Measurements from ENCODE around the gene TSGA10IP.
A peak's percentile ranks its signal among the peaks of the same experiment; 100 is the strongest.

TSGA10IP gene

GRCh38 chr11:65961267-65962140, 16.2 kb downstream of the TSGA10IP start, which contains the start of gene SART1:
Gene SART1, plus strand, starts transcription at chr11:65961734. Its CDS starts 47 bp downstream, at chr11:65961781.
- H3K9ac ChIP-seq (ENCODE audit: low read length): peak within 1 kb of the TSS; percentile 96
- H2BK5ac ChIP-seq (ENCODE audit: low read depth, low read length, poor library complexity, severe bottlenecking): peak within 1 kb of the TSS; percentile 75
- peak within 1 kb of the TSS in 1 of 2 experiments; percentile 43 for H2BK12ac ChIP-seq (ENCODE audit: low read length in 2 of 2)
- peaks cover 21% of the 10 kb centered on the region for H3K79me1 ChIP-seq (replicated peaks; ENCODE audit: low read length, poor library complexity, severe bottlenecking)
- peak within 1 kb of the TSS; percentile 87 for H4K8ac ChIP-seq (ENCODE audit: low read length)
- peak within 1 kb of the TSS; percentile 45 for H2BK120ac ChIP-seq (ENCODE audit: low read depth, low read length)
- peak within 1 kb of the TSS; percentile 89 for H2AFZ ChIP-seq (ENCODE audit: low read depth, low read length)
- no peak within 1 kb of the TSS for H2AK5ac ChIP-seq (ENCODE audit: low read length, severe bottlenecking)
- H2BK15ac ChIP-seq (ENCODE audit: low read depth, poor library complexity, severe bottlenecking): peak within 1 kb of the TSS; percentile 62
- H3K4ac ChIP-seq (ENCODE audit: low read depth in 1 of 2, low read length in 2 of 2): peak within 1 kb of the TSS; percentile 73 to 89
- WGBS: 1% methylated on average over 89 of the region's 97 CpGs
- peaks cover 29% of the 10 kb centered on the region in 2 experiments for H3K36me3 ChIP-seq (ENCODE audit: control insufficient read depth in 1 of 2, insufficient read depth in 2 of 2, low read depth in 1 of 2, low read length in 2 of 2)
- no peaks in the 10 kb centered on the region for H3K9me3 ChIP-seq (ENCODE audit: control insufficient read depth, low read length)
- peak within 1 kb of the TSS; percentile 83 for H3K27ac ChIP-seq (ENCODE audit: low read length, poor library complexity, severe bottlenecking)
- no peaks in the 10 kb centered on the region for H3K27me3 ChIP-seq (ENCODE audit: control insufficient read depth in 1 of 2, insufficient read depth in 1 of 2, low read length in 2 of 2)
- peak within 1 kb of the TSS; percentile 86 for H3K4me2 ChIP-seq (ENCODE audit: low read length, poor library complexity, severe bottlenecking)
- H3K18ac ChIP-seq (ENCODE audit: low read depth in 1 of 2, low read length in 2 of 2): peak within 1 kb of the TSS; percentile 94 to 96
- peak within 1 kb of the TSS; percentile 7 to 51 for H3K23ac ChIP-seq (ENCODE audit: low read length in 2 of 2)
- H3K4me1 ChIP-seq (ENCODE audit: control insufficient read depth, insufficient read depth, low read depth, low read length): peaks cover 13% of the 10 kb centered on the region
- peak within 1 kb of the TSS; percentile 92 to 99 for H3K4me3 ChIP-seq (ENCODE audit: insufficient read depth in 1 of 2, low read depth in 1 of 2, low read length in 2 of 2)
- peak within 1 kb of the TSS in 1 of 2 experiments; percentile 92 for H3K14ac ChIP-seq (ENCODE audit: low read length in 2 of 2)
- peak within 1 kb of the TSS; percentile 94 for H4K91ac ChIP-seq (ENCODE audit: low read length)
- peak; percentile 98 for DNase-seq

GRCh38 chr11:65962141-65962564, 16.9 kb downstream of the TSGA10IP start:
- Histone ChIP-seq H2AK5ac (ENCODE audit: low read length, severe bottlenecking) (no peak overlapping the region), H3K4ac (ENCODE audit: low read depth in 1 of 2, low read length in 2 of 2) (no peak overlapping the region), H3K18ac (ENCODE audit: low read depth in 1 of 2, low read length in 2 of 2) (no peak overlapping the region), H3K36me3 (ENCODE audit: control insufficient read depth in 1 of 2, insufficient read depth in 2 of 2, low read depth in 1 of 2, low read length in 2 of 2) (peaks cover 35 to 36% of the 10 kb centered on the region in 2 experiments), H3K27me3 (ENCODE audit: control insufficient read depth in 1 of 2, insufficient read depth in 1 of 2, low read length in 2 of 2) (no peaks in the 10 kb centered on the region), H2BK120ac (ENCODE audit: low read depth, low read length) (no peak overlapping the region), H3K4me1 (ENCODE audit: control insufficient read depth, insufficient read depth, low read depth, low read length) (peaks cover 13% of the 10 kb centered on the region), H2BK15ac (ENCODE audit: low read depth, poor library complexity, severe bottlenecking) (no peak overlapping the region), H2AFZ (ENCODE audit: low read depth, low read length) (no peak overlapping the region), H3K9me3 (ENCODE audit: control insufficient read depth, low read length) (no peaks in the 10 kb centered on the region), H3K4me2 (ENCODE audit: low read length, poor library complexity, severe bottlenecking) (peak overlapping the region; percentile 86), H4K91ac (ENCODE audit: low read length) (no peak overlapping the region), H3K4me3 (ENCODE audit: insufficient read depth in 1 of 2, low read depth in 1 of 2, low read length in 2 of 2) (peak overlapping the region; percentile 92 to 99), H4K8ac (ENCODE audit: low read length) (no peak overlapping the region), H3K9ac (ENCODE audit: low read length) (peak overlapping the region; percentile 96), H2BK12ac (ENCODE audit: low read length in 2 of 2) (no peak overlapping the region), H2BK5ac (ENCODE audit: low read depth, low read length, poor library complexity, severe bottlenecking) (no peak overlapping the region), H3K23ac (ENCODE audit: low read length in 2 of 2) (no peak overlapping the region), H3K79me1 (replicated peaks; ENCODE audit: low read length, poor library complexity, severe bottlenecking) (peaks cover 26% of the 10 kb centered on the region), H3K14ac (ENCODE audit: low read length in 2 of 2) (no peak overlapping the region), H3K27ac (ENCODE audit: low read length, poor library complexity, severe bottlenecking) (no peak overlapping the region)
- no peak for DNase-seq
- 21% methylated on average over 8 of the region's 13 CpGs for WGBS

GRCh38 chr11:65964906-65965305, 19.6 kb downstream of the TSGA10IP start:
- H2BK120ac ChIP-seq (ENCODE audit: low read depth, low read length): no peak overlapping the region
- no peak overlapping the region for H2AK5ac ChIP-seq (ENCODE audit: low read length, severe bottlenecking)
- peaks cover 62 to 63% of the 10 kb centered on the region in 2 experiments for H3K36me3 ChIP-seq (ENCODE audit: control insufficient read depth in 1 of 2, insufficient read depth in 2 of 2, low read depth in 1 of 2, low read length in 2 of 2)
- H3K79me1 ChIP-seq (replicated peaks; ENCODE audit: low read length, poor library complexity, severe bottlenecking): peaks cover 43% of the 10 kb centered on the region
- no peak overlapping the region for H3K9ac ChIP-seq (ENCODE audit: low read length)
- H3K23ac ChIP-seq (ENCODE audit: low read length in 2 of 2): no peak overlapping the region
- 92% methylated on average over 10 of the region's 10 CpGs for WGBS
- H3K4me1 ChIP-seq (ENCODE audit: control insufficient read depth, insufficient read depth, low read depth, low read length): peaks cover 13% of the 10 kb centered on the region
- H3K18ac ChIP-seq (ENCODE audit: low read depth in 1 of 2, low read length in 2 of 2): no peak overlapping the region
- no peak for DNase-seq
- no peak overlapping the region for H2BK15ac ChIP-seq (ENCODE audit: low read depth, poor library complexity, severe bottlenecking)
- no peak overlapping the region for H2BK5ac ChIP-seq (ENCODE audit: low read depth, low read length, poor library complexity, severe bottlenecking)
- no peaks in the 10 kb centered on the region for H3K9me3 ChIP-seq (ENCODE audit: control insufficient read depth, low read length)
- H3K4me3 ChIP-seq (ENCODE audit: insufficient read depth in 1 of 2, low read depth in 1 of 2, low read length in 2 of 2): no peak overlapping the region
- no peak overlapping the region for H3K4ac ChIP-seq (ENCODE audit: low read depth in 1 of 2, low read length in 2 of 2)
- no peak overlapping the region for H3K14ac ChIP-seq (ENCODE audit: low read length in 2 of 2)
- H4K91ac ChIP-seq (ENCODE audit: low read length): no peak overlapping the region
- no peak overlapping the region for H3K27ac ChIP-seq (ENCODE audit: low read length, poor library complexity, severe bottlenecking)
- no peak overlapping the region for H3K4me2 ChIP-seq (ENCODE audit: low read length, poor library complexity, severe bottlenecking)
- no peak overlapping the region for H2AFZ ChIP-seq (ENCODE audit: low read depth, low read length)
- H4K8ac ChIP-seq (ENCODE audit: low read length): no peak overlapping the region
- no peak overlapping the region for H2BK12ac ChIP-seq (ENCODE audit: low read length in 2 of 2)
- H3K27me3 ChIP-seq (ENCODE audit: control insufficient read depth in 1 of 2, insufficient read depth in 1 of 2, low read length in 2 of 2): no peaks in the 10 kb centered on the region

GRCh38 chr11:65965986-65966762, 20.9 kb downstream of the TSGA10IP start:
- no peak overlapping the region for H2BK15ac ChIP-seq (ENCODE audit: low read depth, poor library complexity, severe bottlenecking)
- H3K27ac ChIP-seq (ENCODE audit: low read length, poor library complexity, severe bottlenecking): no peak overlapping the region
- no peak overlapping the region for H3K4ac ChIP-seq (ENCODE audit: low read depth in 1 of 2, low read length in 2 of 2)
- H2BK120ac ChIP-seq (ENCODE audit: low read depth, low read length): no peak overlapping the region
- WGBS: 97% methylated on average over 36 of the region's 36 CpGs
- H3K4me3 ChIP-seq (ENCODE audit: insufficient read depth in 1 of 2, low read depth in 1 of 2, low read length in 2 of 2): no peak overlapping the region
- no peak overlapping the region for H3K9ac ChIP-seq (ENCODE audit: low read length)
- H2BK5ac ChIP-seq (ENCODE audit: low read depth, low read length, poor library complexity, severe bottlenecking): no peak overlapping the region
- peaks cover 69 to 71% of the 10 kb centered on the region in 2 experiments for H3K36me3 ChIP-seq (ENCODE audit: control insufficient read depth in 1 of 2, insufficient read depth in 2 of 2, low read depth in 1 of 2, low read length in 2 of 2)
- H2BK12ac ChIP-seq (ENCODE audit: low read length in 2 of 2): no peak overlapping the region
- no peaks in the 10 kb centered on the region for H3K27me3 ChIP-seq (ENCODE audit: control insufficient read depth in 1 of 2, insufficient read depth in 1 of 2, low read length in 2 of 2)
- H4K8ac ChIP-seq (ENCODE audit: low read length): no peak overlapping the region
- no peaks in the 10 kb centered on the region for H3K9me3 ChIP-seq (ENCODE audit: control insufficient read depth, low read length)
- peaks cover 12% of the 10 kb centered on the region for H3K4me1 ChIP-seq (ENCODE audit: control insufficient read depth, insufficient read depth, low read depth, low read length)
- no peak overlapping the region for H3K18ac ChIP-seq (ENCODE audit: low read depth in 1 of 2, low read length in 2 of 2)
- H4K91ac ChIP-seq (ENCODE audit: low read length): no peak overlapping the region
- no peak overlapping the region for H3K4me2 ChIP-seq (ENCODE audit: low read length, poor library complexity, severe bottlenecking)
- H2AK5ac ChIP-seq (ENCODE audit: low read length, severe bottlenecking): no peak overlapping the region
- H2AFZ ChIP-seq (ENCODE audit: low read depth, low read length): no peak overlapping the region
- no peak overlapping the region for H3K23ac ChIP-seq (ENCODE audit: low read length in 2 of 2)
- no peak overlapping the region for H3K14ac ChIP-seq (ENCODE audit: low read length in 2 of 2)
- H3K79me1 ChIP-seq (replicated peaks; ENCODE audit: low read length, poor library complexity, severe bottlenecking): peaks cover 50% of the 10 kb centered on the region
- DNase-seq: no peak
